PC-3 (cell line): ENCODE data around the gene ZNF493. TPM values are rescaled to one million over a fixed set of nuclear protein-coding genes. Genes with fewer than 3 reads are reported as not detected.
A peak's percentile ranks its signal among the peaks of the same experiment; 100 is the strongest.

ENCODE experiments used
- ATAC-seq: fragments of 200-7000 bp; cut with Tn5 transposase; 2 replicates; pipeline ENCODE4 v1.9.1; 2020; ENCODE audit warnings: mild to moderate bottlenecking, moderate library complexity
- BruUV-seq: library from RNA; stranded (reverse); fragments of 400-500 nt; replicated peaks from 2 replicates; lab custom pipeline; 2021; lab: Mats Ljungman, UMichigan
- CTCF ChIA-PET: fragments of 300-600 bp; sonication (Branson Sonifier 250); formaldehyde crosslinking; loops from one replicate; lab custom pipeline; 2022; ENCODE audit warnings: antibody characterized with exemption; lab: Charles Lee
- POLR2A ChIA-PET: fragments of 300-600 bp; sonication (Branson Sonifier 250); formaldehyde crosslinking; loops from one replicate; lab custom pipeline; 2022; ENCODE audit warnings: antibody characterized with exemption; ENCODE audit not compliant: unreplicated experiment; lab: Charles Lee
- DNase-seq: peaks from one replicate; pipeline ENCODE4 v3.0.0-alpha.2; 2015
- H2AFZ ChIP-seq: fragments of 300-600 bp; sonication (generic); 2 replicates; pipeline ENCODE4 v1.6.0; 2016; ENCODE audit warnings: antibody characterized with exemption, low read length
- H3F3A ChIP-seq: fragments of 300-600 bp; sonication (generic); one replicate; pipeline ENCODE4 v1.6.0; 2017; ENCODE audit warnings: antibody characterized with exemption, low read length, control low read depth, mild to moderate bottlenecking; ENCODE audit not compliant: unreplicated experiment
- H3K27ac ChIP-seq: fragments of 300-600 bp; sonication (generic); 2 replicates; pipeline ENCODE4 v1.5.1; 2016; ENCODE audit warnings: mild to moderate bottlenecking, low read length
- H3K27me3 ChIP-seq: fragments of 300-600 bp; sonication (generic); 2 replicates; pipeline ENCODE4 v1.6.1; 2016; ENCODE audit warnings: low read length, mixed read lengths
- H3K36me3 ChIP-seq: fragments of 300-600 bp; sonication (generic); 2 replicates; pipeline ENCODE4 v1.6.1; 2016; ENCODE audit warnings: low read depth, mixed run types, low read length, mixed read lengths
- H3K4me1 ChIP-seq: fragments of 300-600 bp; sonication (generic); 2 replicates; pipeline ENCODE4 v1.5.1; 2016; ENCODE audit warnings: low read length; ENCODE audit not compliant: insufficient read depth
- H3K4me2 ChIP-seq: fragments of 300-600 bp; sonication (generic); 2 replicates; pipeline ENCODE4 v1.6.0; 2016; ENCODE audit warnings: low read length
- H3K4me3 ChIP-seq: fragments of 300-600 bp; sonication (generic); 2 replicates; pipeline ENCODE4 v1.5.1; 2016; ENCODE audit warnings: mild to moderate bottlenecking, low read length, mixed read lengths
- H3K79me2 ChIP-seq: fragments of 300-600 bp; sonication (generic); 2 replicates; pipeline ENCODE4 v1.6.1; 2017; ENCODE audit warnings: low read length, mixed read lengths
- H3K9ac ChIP-seq: fragments of 300-600 bp; sonication (generic); 2 replicates; pipeline ENCODE4 v1.6.0; 2016; ENCODE audit warnings: mild to moderate bottlenecking, low read length
- H3K9me2 ChIP-seq: fragments of 300-600 bp; sonication (generic); replicated peaks from 2 replicates; pipeline ENCODE4 v1.6.1; 2016; ENCODE audit warnings: mixed run types, low read length, mixed read lengths
- H3K9me3 ChIP-seq: fragments of 300-600 bp; sonication (generic); 2 replicates; pipeline ENCODE4 v1.6.1; 2016; ENCODE audit warnings: low read length, mixed read lengths
- H4K20me1 ChIP-seq: fragments of 300-600 bp; sonication (generic); 2 replicates; pipeline ENCODE4 v1.6.1; 2016; ENCODE audit warnings: low read length, mixed read lengths
- CTCF ChIP-seq: fragments of 300-600 bp; sonication (generic); conservative IDR thresholded peaks from 2 replicates; pipeline ENCODE4 v1.5.1; 2017; ENCODE audit warnings: antibody characterized with exemption, low read depth, mild to moderate bottlenecking, low read length
- EZH2 ChIP-seq: fragments of 300-600 bp; sonication (generic); IDR thresholded peaks from one replicate; pipeline ENCODE4 v1.6.1; 2017; ENCODE audit warnings: antibody characterized with exemption, mild to moderate bottlenecking, low read length; ENCODE audit not compliant: unreplicated experiment
- EZH2phosphoT487 ChIP-seq: fragments of 300-600 bp; sonication (generic); IDR thresholded peaks from 2 replicates; pipeline ENCODE4 v1.6.1; 2018; ENCODE audit warnings: mild to moderate bottlenecking, antibody characterized with exemption, low read length, borderline replicate concordance
- intact Hi-C: fragments of 100-400 bp; cut with micrococcal nuclease; formaldehyde crosslinking; loops from 2 replicates; pipeline ENCODE4 v1.9.0; 2023
- total RNA-seq: library from RNA; depleted of rRNA; stranded (reverse); fragments of >200 nt; gene quantifications from 2 replicates; pipeline ENCODE4 v1.2.3, GENCODE V29; 2014

The ZNF493 gene
- total RNA-seq, 1 experiment from 2014 or later = 1.3 TPM

GRCh38 chr19:21462540-21462939 is 65.6 kb downstream of the ZNF493 start:
- no peak overlapping the region for H3K9ac ChIP-seq
- no peaks in the 10 kb centered on the region for H3K27me3 ChIP-seq
- no peaks in the 10 kb centered on the region for H3F3A ChIP-seq
- no peak overlapping the region for H3K4me2 ChIP-seq
- H3K4me1 ChIP-seq = no peaks in the 10 kb centered on the region
- no peaks in the 10 kb centered on the region for H3K9me2 ChIP-seq
- ChIA-PET POLR2A (no interaction called here), CTCF (no interaction called here)
- DNase-seq (no peak), ATAC-seq (no peak)
- H3K9me3 ChIP-seq = peaks cover 11% of the 10 kb centered on the region; the same call in 1 of the 2 replicates
- TF ChIP-seq CTCF = no peak
- no peak for TF ChIP-seq EZH2
- TF ChIP-seq EZH2phosphoT487 = no peak
- H2AFZ ChIP-seq = no peak overlapping the region
- no peaks in the 10 kb centered on the region for H3K79me2 ChIP-seq
- intact Hi-C loops = no loop called here
- BruUV-seq = no TSS peak
- H3K4me3 ChIP-seq = no peak overlapping the region
- no peaks in the 10 kb centered on the region; the same call in 1 of the 2 replicates for H3K36me3 ChIP-seq
- H4K20me1 ChIP-seq = no peaks in the 10 kb centered on the region
- no peak overlapping the region for H3K27ac ChIP-seq

GRCh38 chr19:21463449-21464105 is 66.6 kb downstream of the ZNF493 start:
- Histone ChIP-seq H3K9me3 (peaks cover 11% of the 10 kb centered on the region; the same call in 1 of the 2 replicates), H3F3A (no peaks in the 10 kb centered on the region), H4K20me1 (no peaks in the 10 kb centered on the region), H3K9ac (peak overlapping the region; percentile 25; the same call in 1 of the 2 replicates), H3K9me2 (no peaks in the 10 kb centered on the region), H3K4me2 (peak overlapping the region; percentile 53; the same call in 1 of the 2 replicates), H3K36me3 (no peaks in the 10 kb centered on the region), H2AFZ (peak overlapping the region; percentile 64), H3K27ac (no peak overlapping the region), H3K79me2 (no peaks in the 10 kb centered on the region), H3K4me1 (no peaks in the 10 kb centered on the region), H3K4me3 (peak overlapping the region; percentile 67), H3K27me3 (no peaks in the 10 kb centered on the region)
- CTCF ChIA-PET = no interaction called here
- POLR2A ChIA-PET = no interaction called here
- DNase-seq (peak; percentile 56), ATAC-seq (no peak; the same call in 1 of the 2 replicates)
- intact Hi-C loops = no loop called here
- BruUV-seq = no TSS peak
- TF ChIP-seq EZH2phosphoT487 (no peak), CTCF (no peak), EZH2 (no peak)

- H3K9me3 ChIP-seq = peaks cover 13% of the 10 kb centered on the region; the same call in 1 of the 2 replicates
- H3K4me3 ChIP-seq = no peak overlapping the region
- CTCF ChIA-PET = no interaction called here
These were observed 69.7 kb downstream of the ZNF493 start for GRCh38 chr19:21466627-21467026.

More at GRCh38 chr19:21466627-21467026, 69.7 kb downstream of the ZNF493 start:
- Histone ChIP-seq H3K27me3 (no peaks in the 10 kb centered on the region), H3F3A (no peaks in the 10 kb centered on the region), H3K9ac (no peak overlapping the region), H2AFZ (no peak overlapping the region), H3K4me1 (no peaks in the 10 kb centered on the region), H3K79me2 (no peaks in the 10 kb centered on the region), H3K36me3 (no peaks in the 10 kb centered on the region), H4K20me1 (no peaks in the 10 kb centered on the region), H3K4me2 (no peak overlapping the region), H3K9me2 (no peaks in the 10 kb centered on the region), H3K27ac (no peak overlapping the region)
- POLR2A ChIA-PET = no interaction called here
- no TSS peak for BruUV-seq
- intact Hi-C loops = no loop called here
- no peak for DNase-seq
- ATAC-seq = no peak
- no peak for TF ChIP-seq CTCF
- no peak for TF ChIP-seq EZH2
